ENCODE results near the gene PGS1.

The PGS1 gene

DNA sequence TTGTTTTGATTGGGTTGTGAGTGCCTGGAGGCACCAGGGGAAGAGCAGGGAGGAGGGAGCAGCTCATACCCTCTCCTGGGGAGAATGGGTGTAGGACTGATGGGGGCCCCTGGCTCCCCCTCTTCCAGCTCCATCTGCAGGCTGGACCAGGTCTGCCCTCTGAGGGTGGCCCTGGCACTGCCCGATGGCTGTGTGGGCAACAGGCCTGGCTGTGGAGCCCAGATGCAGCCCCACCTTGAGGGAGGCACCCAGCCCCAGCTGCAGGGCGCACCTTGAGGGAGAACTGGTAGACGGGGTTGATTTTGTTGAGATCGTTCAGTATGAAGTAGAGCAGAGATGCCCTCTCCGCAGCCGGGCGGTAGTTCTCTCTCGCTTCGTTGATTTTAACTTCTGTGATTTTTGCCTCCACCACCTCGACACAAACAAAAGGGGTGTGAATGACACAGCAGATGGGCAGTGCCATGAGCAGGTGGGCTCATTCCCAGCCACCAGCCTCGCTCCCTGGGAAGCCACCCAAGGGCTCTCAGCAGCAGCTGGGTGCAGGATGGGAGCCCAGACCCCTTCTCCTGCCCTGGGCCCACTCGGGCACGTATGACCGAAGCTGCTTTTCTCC is 71.6 kb downstream of the PGS1 start:
- Histone ChIP-seq H3K36me3 (ENCODE audit: control insufficient read depth in 1 of 2, insufficient read depth in 2 of 2, low read length in 2 of 2) (no peaks in the 10 kb centered on the region), H3K4me3 (ENCODE audit: low read depth in 1 of 2, low read length in 2 of 2) (no peak overlapping the region), H3K4me1 (ENCODE audit: control insufficient read depth in 1 of 2, insufficient read depth in 2 of 2, low read length in 2 of 2) (no peaks in the 10 kb centered on the region), H3K27ac (ENCODE audit: low read length) (no peak overlapping the region), H3K9me3 (ENCODE audit: control insufficient read depth in 1 of 2, low read length in 2 of 2) (no peaks in the 10 kb centered on the region), H3K27me3 (ENCODE audit: low read depth, low read length) (no peaks in the 10 kb centered on the region)

DNA sequence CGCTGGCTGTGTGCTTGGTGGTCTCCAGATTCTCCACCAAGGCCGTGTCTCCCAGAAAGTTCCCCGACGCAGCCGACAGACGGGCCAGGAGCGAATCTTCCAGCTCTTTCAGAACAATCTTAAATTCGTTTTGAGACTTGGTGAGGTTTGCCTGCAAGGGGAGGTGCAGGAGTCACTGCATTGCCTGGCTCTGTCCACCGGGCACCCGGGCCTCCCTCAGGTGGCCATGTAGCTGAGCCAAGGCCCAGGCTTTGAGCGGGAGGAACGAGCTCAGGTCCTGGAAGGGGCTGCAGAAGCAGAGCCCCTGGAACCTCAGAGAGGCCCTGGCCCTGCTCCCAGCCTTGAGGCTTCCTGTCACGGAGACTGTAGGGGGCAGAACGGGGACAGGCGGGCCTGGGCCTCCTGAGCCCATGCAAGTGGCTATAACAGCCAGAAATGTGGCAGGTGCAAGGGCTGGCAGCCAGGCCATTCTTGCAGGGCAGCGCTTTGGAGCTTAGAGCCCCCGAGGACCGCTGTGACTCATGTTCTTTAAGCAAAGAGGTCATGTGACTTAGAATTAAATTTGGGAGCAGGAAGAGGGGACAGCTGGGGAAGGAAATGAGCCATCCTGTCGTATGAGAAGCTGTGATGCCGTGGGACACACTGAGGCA is 72.4 kb downstream of the PGS1 start:
- H3K27ac ChIP-seq (ENCODE audit: low read length), result no peak overlapping the region
- no peaks in the 10 kb centered on the region for H3K27me3 ChIP-seq (ENCODE audit: low read depth, low read length)
- no peaks in the 10 kb centered on the region for H3K9me3 ChIP-seq (ENCODE audit: control insufficient read depth in 1 of 2, low read length in 2 of 2)
- H3K4me1 ChIP-seq (ENCODE audit: control insufficient read depth in 1 of 2, insufficient read depth in 2 of 2, low read length in 2 of 2), result no peaks in the 10 kb centered on the region
- H3K36me3 ChIP-seq (ENCODE audit: control insufficient read depth in 1 of 2, insufficient read depth in 2 of 2, low read length in 2 of 2), result no peaks in the 10 kb centered on the region
- H3K4me3 ChIP-seq (ENCODE audit: low read depth in 1 of 2, low read length in 2 of 2), result no peak overlapping the region

DNA sequence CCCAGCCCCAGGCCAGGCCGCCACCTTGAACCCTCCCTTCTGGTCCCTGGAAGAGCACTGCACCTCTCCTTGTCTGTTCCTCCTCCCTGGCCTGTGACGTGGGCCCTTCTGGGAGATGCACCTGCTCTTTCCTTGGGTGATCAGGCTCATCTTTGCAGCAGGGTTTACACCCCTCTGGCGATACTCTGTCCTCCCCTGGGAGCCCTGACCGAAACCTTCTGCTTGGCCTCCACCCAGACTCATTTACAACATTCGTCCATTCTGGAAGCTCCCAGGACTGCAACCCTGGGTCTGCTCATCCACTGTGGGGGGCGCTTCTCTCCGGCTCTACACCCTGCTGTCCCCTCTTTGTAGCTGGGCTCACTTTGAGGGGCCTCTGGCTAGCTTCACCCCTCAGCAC is 73.3 kb downstream of the PGS1 start:
- Histone ChIP-seq H3K27me3 (ENCODE audit: low read depth, low read length) (no peaks in the 10 kb centered on the region), H3K36me3 (ENCODE audit: control insufficient read depth in 1 of 2, insufficient read depth in 2 of 2, low read length in 2 of 2) (no peaks in the 10 kb centered on the region), H3K4me3 (ENCODE audit: low read depth in 1 of 2, low read length in 2 of 2) (no peak overlapping the region), H3K27ac (ENCODE audit: low read length) (no peak overlapping the region), H3K9me3 (ENCODE audit: control insufficient read depth in 1 of 2, low read length in 2 of 2) (no peaks in the 10 kb centered on the region), H3K4me1 (ENCODE audit: control insufficient read depth in 1 of 2, insufficient read depth in 2 of 2, low read length in 2 of 2) (no peaks in the 10 kb centered on the region)

DNA sequence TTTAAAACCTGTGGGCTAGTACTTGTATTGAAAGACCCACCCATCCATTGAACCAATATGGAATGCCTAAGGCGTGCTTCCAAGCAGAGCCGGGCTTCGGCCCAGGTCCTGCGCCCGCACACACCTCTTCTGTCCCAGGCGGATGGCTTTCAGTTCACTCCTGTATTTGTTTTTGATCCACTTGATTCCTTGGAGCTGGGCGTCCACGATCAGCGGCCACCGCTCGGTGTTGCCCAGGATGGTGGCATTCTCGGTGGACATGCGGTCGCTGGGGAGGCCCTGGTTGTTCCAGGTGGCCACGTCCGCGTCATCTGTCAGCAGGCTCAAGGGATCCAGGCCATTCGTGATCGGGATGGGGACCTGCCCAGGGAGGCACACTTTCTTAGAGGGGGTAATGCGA is 75.9 kb downstream of the PGS1 start:
- no peaks in the 10 kb centered on the region for H3K27me3 ChIP-seq (ENCODE audit: low read depth, low read length)
- no peaks in the 10 kb centered on the region for H3K4me1 ChIP-seq (ENCODE audit: control insufficient read depth in 1 of 2, insufficient read depth in 2 of 2, low read length in 2 of 2)
- no peaks in the 10 kb centered on the region for H3K36me3 ChIP-seq (ENCODE audit: control insufficient read depth in 1 of 2, insufficient read depth in 2 of 2, low read length in 2 of 2)
- no peak overlapping the region for H3K4me3 ChIP-seq (ENCODE audit: low read depth in 1 of 2, low read length in 2 of 2)
- no peaks in the 10 kb centered on the region for H3K9me3 ChIP-seq (ENCODE audit: control insufficient read depth in 1 of 2, low read length in 2 of 2)
- no peak overlapping the region for H3K27ac ChIP-seq (ENCODE audit: low read length)

DNA sequence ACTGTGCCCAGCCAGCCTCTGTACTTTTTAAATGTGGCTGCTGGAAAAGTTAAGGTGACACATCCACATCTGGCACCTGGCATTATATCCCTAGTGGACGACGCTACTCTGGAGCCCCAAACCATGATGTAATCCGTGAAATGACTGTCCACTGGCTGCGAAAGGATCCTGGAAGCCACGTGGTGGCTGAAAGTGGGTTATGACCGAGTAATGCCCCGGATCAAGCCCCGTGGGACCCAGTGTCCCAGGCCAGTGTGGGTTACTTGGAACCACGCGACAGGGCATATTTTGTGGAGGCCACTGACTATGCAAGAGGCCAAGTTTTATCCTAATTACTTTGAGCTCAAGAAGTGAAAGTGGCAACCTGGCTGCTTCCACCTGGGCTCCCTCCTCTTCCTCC is 79.6 kb downstream of the PGS1 start:
- H3K9me3 ChIP-seq (ENCODE audit: control insufficient read depth in 1 of 2, low read length in 2 of 2), result no peaks in the 10 kb centered on the region
- no peak overlapping the region for H3K27ac ChIP-seq (ENCODE audit: low read length)
- no peaks in the 10 kb centered on the region for H3K27me3 ChIP-seq (ENCODE audit: low read depth, low read length)
- H3K36me3 ChIP-seq (ENCODE audit: control insufficient read depth in 1 of 2, insufficient read depth in 2 of 2, low read length in 2 of 2), result no peaks in the 10 kb centered on the region
- H3K4me1 ChIP-seq (ENCODE audit: control insufficient read depth in 1 of 2, insufficient read depth in 2 of 2, low read length in 2 of 2), result no peaks in the 10 kb centered on the region
- no peak overlapping the region for H3K4me3 ChIP-seq (ENCODE audit: low read depth in 1 of 2, low read length in 2 of 2)

DNA sequence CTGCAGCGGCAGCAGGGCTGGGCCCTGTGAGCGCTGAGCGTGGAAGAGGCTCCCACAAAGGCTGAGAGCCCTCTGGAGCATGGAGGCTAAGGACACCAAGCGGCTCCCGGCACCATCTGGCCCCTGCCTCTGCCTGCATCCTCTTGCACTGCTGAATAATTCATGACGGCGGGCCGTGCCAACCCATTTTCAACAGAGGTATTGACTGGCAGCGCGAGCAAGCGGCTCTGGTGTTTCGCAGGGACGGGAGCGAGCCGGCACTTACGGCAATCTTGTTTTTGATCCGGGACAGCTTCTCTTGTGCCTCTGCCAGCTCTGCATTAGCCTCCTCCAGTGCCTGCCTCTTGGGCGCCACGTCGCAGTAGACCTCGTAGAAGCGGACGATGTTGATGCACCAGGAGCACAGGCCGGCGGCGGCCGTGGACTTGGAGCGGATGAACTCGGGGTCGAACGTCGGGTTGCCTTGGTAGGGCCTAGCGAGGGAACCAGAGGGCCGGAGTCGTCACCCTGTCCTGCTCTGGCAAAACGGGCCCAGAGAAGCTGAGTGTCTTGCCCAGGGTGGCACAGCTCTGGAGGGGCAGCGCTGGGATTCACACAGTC is 80.4 kb downstream of the PGS1 start:
- H3K4me3 ChIP-seq (ENCODE audit: low read depth in 1 of 2, low read length in 2 of 2), result no peak overlapping the region
- no peak overlapping the region for H3K27ac ChIP-seq (ENCODE audit: low read length)
- no peaks in the 10 kb centered on the region for H3K27me3 ChIP-seq (ENCODE audit: low read depth, low read length)
- H3K36me3 ChIP-seq (ENCODE audit: control insufficient read depth in 1 of 2, insufficient read depth in 2 of 2, low read length in 2 of 2), result no peaks in the 10 kb centered on the region
- H3K4me1 ChIP-seq (ENCODE audit: control insufficient read depth in 1 of 2, insufficient read depth in 2 of 2, low read length in 2 of 2), result no peaks in the 10 kb centered on the region
- no peaks in the 10 kb centered on the region for H3K9me3 ChIP-seq (ENCODE audit: control insufficient read depth in 1 of 2, low read length in 2 of 2)

DNA sequence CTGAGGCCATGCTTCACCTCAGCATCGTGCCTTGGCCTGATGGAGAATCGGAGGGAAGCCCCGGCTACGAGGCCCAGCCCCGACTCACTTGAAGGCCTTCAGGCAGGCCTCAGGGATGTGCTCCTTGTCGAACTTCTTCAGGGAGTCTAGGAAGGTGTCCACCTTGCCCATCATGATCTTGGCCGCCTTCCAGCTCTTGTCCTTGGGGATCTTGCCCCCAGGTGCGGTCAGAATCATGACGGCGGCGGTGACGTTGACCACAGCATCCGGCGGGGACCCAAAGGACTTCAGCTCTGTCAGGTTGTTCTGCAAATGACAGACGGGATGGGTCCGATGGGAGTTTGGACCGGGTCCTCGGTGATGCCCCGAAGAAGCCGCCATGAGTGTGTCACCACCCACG is 81.2 kb downstream of the PGS1 start:
- H3K9me3 ChIP-seq (ENCODE audit: control insufficient read depth in 1 of 2, low read length in 2 of 2), result no peaks in the 10 kb centered on the region
- H3K36me3 ChIP-seq (ENCODE audit: control insufficient read depth in 1 of 2, insufficient read depth in 2 of 2, low read length in 2 of 2), result no peaks in the 10 kb centered on the region
- H3K27me3 ChIP-seq (ENCODE audit: low read depth, low read length), result no peaks in the 10 kb centered on the region
- no peak overlapping the region for H3K27ac ChIP-seq (ENCODE audit: low read length)
- no peaks in the 10 kb centered on the region for H3K4me1 ChIP-seq (ENCODE audit: control insufficient read depth in 1 of 2, insufficient read depth in 2 of 2, low read length in 2 of 2)
- no peak overlapping the region for H3K4me3 ChIP-seq (ENCODE audit: low read depth in 1 of 2, low read length in 2 of 2)

DNA sequence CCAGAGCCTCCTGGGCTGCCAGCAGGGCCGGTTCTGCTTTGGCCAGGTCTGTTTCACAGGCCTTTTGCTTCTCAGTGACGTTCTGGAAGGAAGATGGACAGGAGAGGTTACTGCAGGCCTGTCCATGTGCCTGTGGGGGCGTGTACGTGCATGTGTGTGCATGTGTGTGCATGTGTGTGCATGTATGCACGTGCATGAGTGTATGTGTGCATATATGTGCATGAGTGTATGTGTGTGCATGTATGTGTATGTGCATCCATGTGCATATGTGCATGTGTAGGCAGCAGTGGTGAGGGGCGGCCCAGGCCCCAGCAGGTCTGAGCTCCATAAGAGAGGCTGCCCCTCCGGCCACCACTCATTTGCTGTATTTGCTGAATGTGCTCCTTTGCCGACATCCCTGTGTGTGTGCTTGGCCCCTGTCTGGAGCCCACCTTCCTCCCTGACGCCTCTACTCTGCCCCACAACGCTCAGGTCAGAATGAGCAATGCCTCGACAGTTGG is 81.8 kb downstream of the PGS1 start:
- no peak overlapping the region for H3K4me3 ChIP-seq (ENCODE audit: low read depth in 1 of 2, low read length in 2 of 2)
- no peaks in the 10 kb centered on the region for H3K4me1 ChIP-seq (ENCODE audit: control insufficient read depth in 1 of 2, insufficient read depth in 2 of 2, low read length in 2 of 2)
- no peaks in the 10 kb centered on the region for H3K9me3 ChIP-seq (ENCODE audit: control insufficient read depth in 1 of 2, low read length in 2 of 2)
- H3K36me3 ChIP-seq (ENCODE audit: control insufficient read depth in 1 of 2, insufficient read depth in 2 of 2, low read length in 2 of 2), result no peaks in the 10 kb centered on the region
- no peaks in the 10 kb centered on the region for H3K27me3 ChIP-seq (ENCODE audit: low read depth, low read length)
- H3K27ac ChIP-seq (ENCODE audit: low read length), result no peak overlapping the region

DNA sequence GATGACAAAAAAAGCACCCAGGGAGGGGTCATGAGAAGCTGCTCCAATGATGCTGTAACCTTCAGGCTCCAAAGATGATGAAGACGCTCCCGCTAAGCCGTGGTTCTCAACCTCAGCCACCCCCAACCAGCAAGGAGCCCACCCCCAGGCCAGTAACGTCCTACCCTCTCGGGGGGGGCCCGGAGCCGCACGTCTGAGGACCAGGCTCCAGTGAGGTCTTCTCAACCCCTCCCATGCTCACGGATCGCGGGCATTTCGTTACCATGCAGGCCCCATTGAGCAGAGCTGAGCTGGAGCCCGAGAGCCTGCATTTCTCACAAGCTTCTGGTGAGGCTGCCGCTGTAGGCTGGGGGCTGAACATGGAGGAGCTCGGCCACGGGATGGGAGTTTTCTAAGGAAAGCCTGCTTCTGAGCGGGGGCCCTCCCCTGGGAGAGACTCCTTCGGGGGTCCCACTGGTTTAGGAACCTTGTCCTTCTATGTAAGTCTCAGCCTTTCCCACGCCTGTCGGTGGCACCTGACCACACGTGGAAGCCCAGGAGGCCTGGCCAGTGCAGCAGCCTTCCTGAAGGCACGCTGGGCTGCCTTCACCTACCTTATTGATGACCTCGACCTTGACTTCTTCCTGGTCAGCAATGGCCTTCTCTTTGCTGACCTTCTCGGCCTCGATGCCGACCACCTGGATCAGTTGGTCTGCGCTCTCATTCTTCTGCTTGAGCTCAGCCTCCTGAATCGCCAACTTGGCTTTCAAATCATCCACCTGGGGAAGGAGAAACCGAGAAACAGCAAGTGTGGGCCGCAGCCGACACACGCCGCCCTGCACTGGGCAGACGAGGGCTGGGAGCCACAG is 82.7 kb downstream of the PGS1 start:
- Histone ChIP-seq H3K9me3 (ENCODE audit: control insufficient read depth in 1 of 2, low read length in 2 of 2) (no peaks in the 10 kb centered on the region), H3K27me3 (ENCODE audit: low read depth, low read length) (no peaks in the 10 kb centered on the region), H3K27ac (ENCODE audit: low read length) (no peak overlapping the region), H3K4me1 (ENCODE audit: control insufficient read depth in 1 of 2, insufficient read depth in 2 of 2, low read length in 2 of 2) (no peaks in the 10 kb centered on the region), H3K4me3 (ENCODE audit: low read depth in 1 of 2, low read length in 2 of 2) (no peak overlapping the region), H3K36me3 (ENCODE audit: control insufficient read depth in 1 of 2, insufficient read depth in 2 of 2, low read length in 2 of 2) (no peaks in the 10 kb centered on the region)

DNA sequence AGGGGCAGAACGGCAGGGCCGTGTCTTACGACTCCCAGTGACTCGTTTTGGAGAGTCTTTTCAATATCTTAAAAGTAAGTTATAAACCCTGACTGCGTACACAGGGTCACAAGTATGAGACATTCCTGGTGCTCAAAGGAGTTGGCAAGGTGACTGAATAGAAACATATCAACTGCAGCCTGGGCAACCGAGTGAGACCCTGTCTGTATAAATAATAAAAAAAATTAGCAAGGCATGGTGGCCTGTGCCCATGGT is 83.3 kb downstream of the PGS1 start:
- H3K27ac ChIP-seq (ENCODE audit: low read length), result no peak overlapping the region
- no peaks in the 10 kb centered on the region for H3K27me3 ChIP-seq (ENCODE audit: low read depth, low read length)
- no peaks in the 10 kb centered on the region for H3K36me3 ChIP-seq (ENCODE audit: control insufficient read depth in 1 of 2, insufficient read depth in 2 of 2, low read length in 2 of 2)
- no peaks in the 10 kb centered on the region for H3K4me1 ChIP-seq (ENCODE audit: control insufficient read depth in 1 of 2, insufficient read depth in 2 of 2, low read length in 2 of 2)
- no peaks in the 10 kb centered on the region for H3K9me3 ChIP-seq (ENCODE audit: control insufficient read depth in 1 of 2, low read length in 2 of 2)
- H3K4me3 ChIP-seq (ENCODE audit: low read depth in 1 of 2, low read length in 2 of 2), result no peak overlapping the region

DNA sequence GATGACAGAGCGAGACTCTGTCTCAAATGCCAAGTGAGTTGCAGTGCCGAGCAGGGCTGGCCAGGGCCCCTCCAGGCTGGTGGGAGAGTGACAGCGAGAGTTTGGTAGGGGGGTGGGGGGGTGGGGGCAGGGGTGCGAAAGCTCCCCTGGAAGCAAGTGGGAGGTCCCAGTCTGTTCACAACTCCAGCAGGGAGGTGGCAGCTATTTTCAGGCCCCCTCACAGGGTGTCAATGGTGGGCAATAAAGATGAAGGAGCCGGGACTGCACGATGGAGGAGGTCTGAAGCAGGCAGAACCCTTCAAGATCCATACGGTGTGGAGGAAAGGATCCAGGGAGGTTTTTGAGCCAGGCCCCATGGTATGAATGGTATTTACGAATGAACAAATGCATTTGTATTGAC is 83.7 kb downstream of the PGS1 start:
- no peaks in the 10 kb centered on the region for H3K9me3 ChIP-seq (ENCODE audit: control insufficient read depth in 1 of 2, low read length in 2 of 2)
- no peak overlapping the region for H3K27ac ChIP-seq (ENCODE audit: low read length)

More for the DNA sequence above, 83.7 kb downstream of the PGS1 start:
- Histone ChIP-seq H3K36me3 (ENCODE audit: control insufficient read depth in 1 of 2, insufficient read depth in 2 of 2, low read length in 2 of 2) (no peaks in the 10 kb centered on the region), H3K4me3 (ENCODE audit: low read depth in 1 of 2, low read length in 2 of 2) (no peak overlapping the region), H3K4me1 (ENCODE audit: control insufficient read depth in 1 of 2, insufficient read depth in 2 of 2, low read length in 2 of 2) (no peaks in the 10 kb centered on the region), H3K27me3 (ENCODE audit: low read depth, low read length) (no peaks in the 10 kb centered on the region)
